Activated CD4-positive, alpha-beta T cell treated with anti-CD3 and anti-CD28 coated beads for 36 hours (primary cell): ENCODE data around the gene BGN. TPM values are rescaled to one million over a fixed set of nuclear protein-coding genes. Genes with fewer than 3 reads are reported as not detected.

ENCODE experiments used
- ATAC-seq: fragments of 200-7000 bp; cut with Tn5 transposase; one replicate; pipeline ENCODE4 v1.10.0; 2021; ENCODE audit warnings: mild to moderate bottlenecking, moderate library complexity
- CTCF ChIA-PET: fragments of 350-600 bp; sonication (Branson Sonifier 250); formaldehyde crosslinking; loops from one replicate; lab custom pipeline; 2021; ENCODE audit warnings: antibody characterized with exemption; lab: Charles Lee
- POLR2A ChIA-PET: fragments of 350-600 bp; sonication (Branson Sonifier 250); formaldehyde crosslinking; loops from one replicate; lab custom pipeline; 2021; ENCODE audit warnings: antibody characterized with exemption, inconsistent platforms; lab: Charles Lee
- DNase-seq: peaks from one replicate; pipeline ENCODE4 v3.0.0-alpha.2; 2020
- H3K27ac Mint-ChIP-seq: one replicate; pipeline ENCODE4 v1.8.0; 2021; ENCODE audit warnings: mixed read lengths
- H3K27me3 Mint-ChIP-seq: one replicate; pipeline ENCODE4 v1.8.0; 2021; ENCODE audit warnings: mixed read lengths
- H3K36me3 Mint-ChIP-seq: one replicate; pipeline ENCODE4 v1.8.0; 2021; ENCODE audit warnings: low read depth, mixed read lengths
- H3K4me1 Mint-ChIP-seq: one replicate; pipeline ENCODE4 v1.8.0; 2021; ENCODE audit warnings: mixed read lengths
- H3K4me3 Mint-ChIP-seq: one replicate; pipeline ENCODE4 v1.8.0; 2021; ENCODE audit warnings: mild to moderate bottlenecking, moderate library complexity, mixed read lengths
- H3K9me3 Mint-ChIP-seq: one replicate; pipeline ENCODE4 v1.8.0; 2021; ENCODE audit warnings: low read depth, mixed read lengths
- intact Hi-C, 2 experiments: fragments of 100-400 bp; cut with DNase I in 1 of 2; cut with micrococcal nuclease in 1 of 2; formaldehyde crosslinking; loops; one replicate each; pipeline versions ENCODE4 v1.14.2 to v1.15.1; 2022 to 2024; cut with DNase I, micrococcal nuclease
- total RNA-seq, 2 experiments: library from RNA; stranded (reverse); gene quantifications; one replicate each; pipeline ENCODE4 v1.2.3, GENCODE V29; 2021

Gene BGN
- total RNA-seq, 2 experiments from 2014 or later, result not detected

GRCh38 chrX:153539979-153540358 is 45.2 kb downstream of the BGN start:
- ChIA-PET POLR2A (no interaction called here), CTCF (interaction anchor here (0.6 to 2.7 kb wide), 14 partner anchors 9 to 603 kb away, joined by 3 to 33 read pairs (median 4); no protein-coding TSS in a partner anchor)
- H3K9me3 Mint-ChIP-seq, result no peaks in the 10 kb centered on the region
- intact Hi-C loops, result loop anchor here (1.0 to 5.0 kb wide), 4 partner anchors 109 to 128 kb away; no protein-coding TSS in a partner anchor
- H3K36me3 Mint-ChIP-seq, result no peaks in the 10 kb centered on the region
- H3K4me3 Mint-ChIP-seq, result no peak overlapping the region
- ATAC-seq (no peak), DNase-seq (no peak)
- no peaks in the 10 kb centered on the region for H3K4me1 Mint-ChIP-seq
- H3K27me3 Mint-ChIP-seq, result peaks cover 2% of the 10 kb centered on the region
- no peak overlapping the region for H3K27ac Mint-ChIP-seq

GRCh38 chrX:153544727-153545126 is 49.9 kb downstream of the BGN start:
- Mint-ChIP-seq H3K27me3 (no peaks in the 10 kb centered on the region), H3K4me3 (no peak overlapping the region), H3K36me3 (no peaks in the 10 kb centered on the region), H3K27ac (no peak overlapping the region), H3K4me1 (no peaks in the 10 kb centered on the region), H3K9me3 (no peaks in the 10 kb centered on the region)
- CTCF ChIA-PET, result no interaction called here
- ATAC-seq, result no peak
- intact Hi-C loops, result no loop called here
- POLR2A ChIA-PET, result no interaction called here
- DNase-seq, result no peak

- no peak overlapping the region for H3K27ac Mint-ChIP-seq
- CTCF ChIA-PET, result no interaction called here
These were observed 51.6 kb downstream of the BGN start for GRCh38 chrX:153546386-153546785.

GRCh38 chrX:153547195-153547594 is 52.4 kb downstream of the BGN start:
- no peak for ATAC-seq
- intact Hi-C loops, result no loop called here
- Mint-ChIP-seq H3K27me3 (no peaks in the 10 kb centered on the region), H3K9me3 (no peaks in the 10 kb centered on the region), H3K4me3 (no peak overlapping the region), H3K4me1 (no peaks in the 10 kb centered on the region), H3K27ac (no peak overlapping the region), H3K36me3 (no peaks in the 10 kb centered on the region)
- no peak for DNase-seq
- ChIA-PET POLR2A (no interaction called here), CTCF (no interaction called here)

More at GRCh38 chrX:153546386-153546785, 51.6 kb downstream of the BGN start:
- POLR2A ChIA-PET, result no interaction called here
- no peaks in the 10 kb centered on the region for H3K36me3 Mint-ChIP-seq
- no peak for ATAC-seq
- H3K9me3 Mint-ChIP-seq, result no peaks in the 10 kb centered on the region
- intact Hi-C loops, result no loop called here
- no peak overlapping the region for H3K4me3 Mint-ChIP-seq
- no peaks in the 10 kb centered on the region for H3K27me3 Mint-ChIP-seq
- no peaks in the 10 kb centered on the region for H3K4me1 Mint-ChIP-seq
- no peak for DNase-seq

- Mint-ChIP-seq H3K36me3 (no peaks in the 10 kb centered on the region), H3K9me3 (no peaks in the 10 kb centered on the region), H3K27me3 (no peaks in the 10 kb centered on the region), H3K4me1 (no peaks in the 10 kb centered on the region), H3K27ac (no peak overlapping the region), H3K4me3 (no peak overlapping the region)
- intact Hi-C loops, result no loop called here
- ChIA-PET CTCF (interaction anchor here (0.6 kb wide), 1 partner anchor 10 kb away, joined by 4 read pairs; no protein-coding TSS in a partner anchor), POLR2A (no interaction called here)
- ATAC-seq, result no peak
- DNase-seq, result no peak
These were observed 54.5 kb downstream of the BGN start for GRCh38 chrX:153549231-153549630.

- DNase-seq (no peak), ATAC-seq (no peak)
- no peaks in the 10 kb centered on the region for H3K27me3 Mint-ChIP-seq
- no peaks in the 10 kb centered on the region for H3K4me1 Mint-ChIP-seq
- ChIA-PET POLR2A (no interaction called here), CTCF (interaction anchor here (0.6 kb wide), 1 partner anchor 10 kb away, joined by 4 read pairs; no protein-coding TSS in a partner anchor)
- intact Hi-C loops, result loop anchor here in 1 of 2 experiments (5.0 kb wide), 2 partner anchors 97 to 117 kb away; partner anchors contain the start of gene DUSP9
- no peaks in the 10 kb centered on the region for H3K9me3 Mint-ChIP-seq
- H3K27ac Mint-ChIP-seq, result no peak overlapping the region
- no peak overlapping the region for H3K4me3 Mint-ChIP-seq
- H3K36me3 Mint-ChIP-seq, result no peaks in the 10 kb centered on the region
These were observed 55.0 kb downstream of the BGN start for GRCh38 chrX:153549807-153550206.

GRCh38 chrX:153551135-153551534 is 56.4 kb downstream of the BGN start:
- CTCF ChIA-PET, result interaction anchor here (0.5 kb wide), 1 partner anchor 503 kb away, joined by 3 read pairs; no protein-coding TSS in a partner anchor
- ATAC-seq, result no peak
- Mint-ChIP-seq H3K27ac (no peak overlapping the region), H3K27me3 (no peaks in the 10 kb centered on the region), H3K4me1 (no peaks in the 10 kb centered on the region), H3K4me3 (no peak overlapping the region), H3K36me3 (no peaks in the 10 kb centered on the region), H3K9me3 (no peaks in the 10 kb centered on the region)
- POLR2A ChIA-PET, result interaction anchor here (0.6 kb wide), 1 partner anchor 45 kb away, joined by 3 read pairs; no protein-coding TSS in a partner anchor
- intact Hi-C loops, result loop anchor here in 1 of 2 experiments (5.0 kb wide), 2 partner anchors 96 to 116 kb away; partner anchors contain the start of gene DUSP9
- DNase-seq, result no peak

- Mint-ChIP-seq H3K27me3 (no peaks in the 10 kb centered on the region), H3K4me3 (no peak overlapping the region), H3K4me1 (no peaks in the 10 kb centered on the region), H3K9me3 (no peaks in the 10 kb centered on the region), H3K36me3 (no peaks in the 10 kb centered on the region), H3K27ac (no peak overlapping the region)
- ATAC-seq (peak; percentile 66), DNase-seq (peak; percentile 76)
- intact Hi-C loops, result loop anchor here (1.0 to 5.0 kb wide), 5 partner anchors 93 to 114 kb away; partner anchors contain the start of gene DUSP9 (in 1 of the 2)
- CTCF ChIA-PET, result interaction anchor here (0.6 to 2.0 kb wide), 17 partner anchors 9 to 666 kb away, joined by 3 to 14 read pairs (median 3); no protein-coding TSS in a partner anchor
- POLR2A ChIA-PET, result no interaction called here
These were observed 59.9 kb downstream of the BGN start for GRCh38 chrX:153554519-153555167.

GRCh38 chrX:153556767-153557166 is 62.0 kb downstream of the BGN start:
- H3K9me3 Mint-ChIP-seq, result no peaks in the 10 kb centered on the region
- no peak for DNase-seq
- CTCF ChIA-PET, result interaction anchor here (0.8 kb wide), 1 partner anchor 109 kb away, joined by 3 read pairs; no protein-coding TSS in a partner anchor
- H3K36me3 Mint-ChIP-seq, result no peaks in the 10 kb centered on the region
- POLR2A ChIA-PET, result no interaction called here
- no peaks in the 10 kb centered on the region for H3K27me3 Mint-ChIP-seq
- no peak overlapping the region for H3K4me3 Mint-ChIP-seq
- intact Hi-C loops, result no loop called here
- no peak for ATAC-seq
- H3K4me1 Mint-ChIP-seq, result no peaks in the 10 kb centered on the region
- H3K27ac Mint-ChIP-seq, result no peak overlapping the region

- intact Hi-C loops, result no loop called here
- no peaks in the 10 kb centered on the region for H3K27me3 Mint-ChIP-seq
- DNase-seq (no peak), ATAC-seq (no peak)
- H3K4me1 Mint-ChIP-seq, result no peaks in the 10 kb centered on the region
- no peak overlapping the region for H3K4me3 Mint-ChIP-seq
- no peaks in the 10 kb centered on the region for H3K9me3 Mint-ChIP-seq
- CTCF ChIA-PET, result interaction anchor here (0.5 kb wide), 1 partner anchor 29 kb away, joined by 3 read pairs; no protein-coding TSS in a partner anchor
- POLR2A ChIA-PET, result no interaction called here
- H3K27ac Mint-ChIP-seq, result no peak overlapping the region
- no peaks in the 10 kb centered on the region for H3K36me3 Mint-ChIP-seq
These were observed 63.0 kb downstream of the BGN start for GRCh38 chrX:153557618-153558355.
